ENCODE data around the gene SGMS1.

SGMS1 gene

DNA sequence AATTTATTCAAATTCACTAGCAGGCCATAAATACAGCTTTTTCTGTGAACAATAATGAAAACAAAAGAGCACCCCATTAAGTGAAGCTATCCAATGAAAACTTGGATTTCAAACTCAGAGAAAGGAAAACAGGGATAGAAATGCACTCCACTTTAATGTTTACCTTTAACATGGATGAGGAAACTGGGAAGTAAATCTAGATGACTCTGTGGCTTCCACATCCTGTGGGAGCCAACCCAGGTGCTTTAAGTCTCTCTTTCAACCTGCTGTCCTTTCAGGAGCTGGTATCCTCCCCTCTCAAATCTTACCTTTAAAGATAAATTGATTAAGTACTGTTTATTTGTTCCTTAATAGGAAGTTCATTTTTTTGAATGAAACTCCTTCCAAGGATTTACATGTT is 21.5 kb upstream of the SGMS1 start:
- no peak overlapping the region for H3K27ac ChIP-seq
- POLR2A ChIA-PET (ENCODE audit: low non-redundant PET): no interaction called here
- no peak for DNase-seq (ENCODE audit: low spot score)
- TF ChIP-seq, protein P1, sequence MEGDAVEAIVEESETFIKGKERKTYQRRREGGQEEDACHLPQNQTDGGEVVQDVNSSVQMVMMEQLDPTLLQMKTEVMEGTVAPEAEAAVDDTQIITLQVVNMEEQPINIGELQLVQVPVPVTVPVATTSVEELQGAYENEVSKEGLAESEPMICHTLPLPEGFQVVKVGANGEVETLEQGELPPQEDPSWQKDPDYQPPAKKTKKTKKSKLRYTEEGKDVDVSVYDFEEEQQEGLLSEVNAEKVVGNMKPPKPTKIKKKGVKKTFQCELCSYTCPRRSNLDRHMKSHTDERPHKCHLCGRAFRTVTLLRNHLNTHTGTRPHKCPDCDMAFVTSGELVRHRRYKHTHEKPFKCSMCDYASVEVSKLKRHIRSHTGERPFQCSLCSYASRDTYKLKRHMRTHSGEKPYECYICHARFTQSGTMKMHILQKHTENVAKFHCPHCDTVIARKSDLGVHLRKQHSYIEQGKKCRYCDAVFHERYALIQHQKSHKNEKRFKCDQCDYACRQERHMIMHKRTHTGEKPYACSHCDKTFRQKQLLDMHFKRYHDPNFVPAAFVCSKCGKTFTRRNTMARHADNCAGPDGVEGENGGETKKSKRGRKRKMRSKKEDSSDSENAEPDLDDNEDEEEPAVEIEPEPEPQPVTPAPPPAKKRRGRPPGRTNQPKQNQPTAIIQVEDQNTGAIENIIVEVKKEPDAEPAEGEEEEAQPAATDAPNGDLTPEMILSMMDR (conservative IDR thresholded peaks at IDR 0.05; ENCODE audit: low read depth): no peak
- CTCF ChIA-PET: no interaction called here

DNA sequence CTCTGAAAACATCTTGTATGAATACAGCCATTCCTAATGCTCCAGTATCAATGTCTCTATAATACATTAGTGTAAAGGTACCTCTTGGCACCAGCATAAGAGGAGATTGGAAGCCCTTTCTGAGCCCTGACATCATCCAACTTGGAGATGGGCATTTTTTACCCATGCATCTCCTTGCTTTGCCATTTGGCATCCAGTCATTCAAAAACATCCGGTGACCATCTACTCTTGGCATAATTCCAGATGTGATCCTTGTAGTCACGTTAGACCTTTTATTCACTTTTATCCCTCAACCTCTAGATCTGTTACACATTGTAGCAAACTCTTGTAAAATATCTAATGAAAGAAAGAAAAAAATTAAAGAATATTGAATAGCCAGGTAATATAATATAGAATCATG is 17.9 kb upstream of the SGMS1 start:
- H3K27ac ChIP-seq: no peak overlapping the region
- POLR2A ChIA-PET (ENCODE audit: low non-redundant PET): no interaction called here
- CTCF ChIA-PET: no interaction called here
- no peak for DNase-seq (ENCODE audit: low spot score)
- TF ChIP-seq, protein P1 (conservative IDR thresholded peaks at IDR 0.05; ENCODE audit: low read depth): no peak

DNA sequence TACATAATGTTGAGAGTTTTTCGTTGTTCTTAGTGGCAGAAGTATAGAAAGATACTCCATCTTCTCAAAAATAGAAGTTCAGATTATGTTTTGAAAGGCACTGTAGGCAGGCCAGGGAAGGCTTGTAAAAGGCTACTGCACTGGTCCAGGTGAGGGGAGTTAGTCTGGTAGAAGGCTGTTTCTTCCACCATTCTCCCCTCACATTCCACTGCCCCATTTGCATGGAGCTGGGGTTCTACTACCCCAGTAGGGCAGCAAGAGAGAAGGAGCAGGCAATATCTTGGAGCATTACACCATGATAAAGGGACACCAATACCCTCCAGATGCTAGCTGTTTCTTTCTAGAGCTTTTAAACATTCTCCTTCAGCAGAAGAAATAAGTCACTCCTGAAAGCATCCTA is 16.5 kb upstream of the SGMS1 start:
- TF ChIP-seq, protein P1 (conservative IDR thresholded peaks at IDR 0.05; ENCODE audit: low read depth): no peak
- no peak overlapping the region for H3K27ac ChIP-seq
- DNase-seq (ENCODE audit: low spot score): no peak
- POLR2A ChIA-PET (ENCODE audit: low non-redundant PET): no interaction called here
- CTCF ChIA-PET: no interaction called here

DNA sequence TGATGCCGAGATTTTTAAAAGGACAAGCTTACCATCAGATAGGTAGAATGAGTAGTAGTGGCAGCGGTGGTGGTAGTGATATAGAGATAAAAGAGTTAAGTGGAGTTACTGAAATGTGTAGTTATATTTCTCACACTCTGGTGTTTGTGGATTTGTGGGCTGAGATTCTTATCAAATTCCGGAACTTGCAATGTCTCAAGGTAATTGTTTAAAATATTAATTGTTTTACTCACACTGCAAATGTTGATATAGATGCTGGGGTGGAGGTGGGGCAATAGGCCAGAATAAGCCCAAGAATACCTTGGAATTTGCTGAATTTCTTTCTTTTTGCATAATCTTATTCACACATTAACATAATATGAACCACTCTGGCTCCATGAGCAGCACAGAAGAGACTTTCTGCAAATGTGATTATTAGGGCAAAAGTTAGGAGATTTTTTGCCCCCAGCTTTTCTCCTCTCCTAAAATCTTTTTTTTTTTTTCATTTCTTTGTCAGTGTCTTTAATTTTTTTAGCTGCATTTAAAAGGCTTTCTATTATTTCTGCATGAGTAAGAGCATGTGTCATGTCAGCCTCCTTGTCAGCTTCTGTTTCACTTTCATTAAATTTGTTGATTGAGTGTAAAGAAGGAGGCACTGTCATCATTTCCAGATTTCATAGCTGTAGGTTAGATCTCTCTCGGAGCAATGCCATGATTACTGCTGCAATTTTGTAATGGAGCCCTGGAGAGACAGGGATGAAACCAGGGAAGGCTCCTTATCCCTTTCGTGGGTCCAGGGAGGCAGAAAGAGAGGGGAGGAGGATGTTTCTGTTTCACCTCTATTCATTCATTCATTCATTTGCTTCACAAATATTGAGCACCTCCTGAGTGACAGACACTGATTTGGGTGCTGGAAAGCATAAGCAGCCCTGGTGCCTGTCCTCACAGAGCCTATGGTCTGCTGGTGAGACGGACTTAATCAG is 13.1 kb upstream of the SGMS1 start:
- no peak overlapping the region for H3K27ac ChIP-seq
- no peak for DNase-seq (ENCODE audit: low spot score)
- ChIA-PET CTCF (interaction anchor here (0.6 kb wide), 1 partner anchor 10 kb away, joined by 3 read pairs; no protein-coding TSS in a partner anchor), POLR2A (ENCODE audit: low non-redundant PET) (no interaction called here)
- TF ChIP-seq, protein P1 (conservative IDR thresholded peaks at IDR 0.05; ENCODE audit: low read depth): no peak

DNA sequence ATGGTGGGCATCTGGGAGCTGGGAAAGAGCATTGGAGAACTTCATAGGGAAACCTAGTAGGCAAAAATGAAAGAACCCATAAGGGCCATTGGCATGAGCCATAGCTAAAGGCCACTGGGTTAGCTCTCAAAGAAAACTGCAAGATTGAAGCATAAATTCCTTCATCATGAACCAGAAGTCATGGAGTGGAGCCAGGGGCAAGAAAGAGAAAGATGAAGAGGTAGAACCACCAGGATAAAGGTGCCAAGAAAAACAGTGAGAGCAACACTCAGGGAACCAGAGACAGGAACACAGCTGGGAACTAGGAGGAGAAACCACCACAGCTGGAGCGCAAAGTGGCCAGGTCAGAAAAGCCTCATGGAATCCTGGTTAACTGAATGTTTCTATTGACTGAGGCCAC is 11.5 kb upstream of the SGMS1 start:
- no peak for DNase-seq (ENCODE audit: low spot score)
- POLR2A ChIA-PET (ENCODE audit: low non-redundant PET): no interaction called here
- CTCF ChIA-PET: no interaction called here
- H3K27ac ChIP-seq: no peak overlapping the region
- TF ChIP-seq, protein P1 (conservative IDR thresholded peaks at IDR 0.05; ENCODE audit: low read depth): no peak

DNA sequence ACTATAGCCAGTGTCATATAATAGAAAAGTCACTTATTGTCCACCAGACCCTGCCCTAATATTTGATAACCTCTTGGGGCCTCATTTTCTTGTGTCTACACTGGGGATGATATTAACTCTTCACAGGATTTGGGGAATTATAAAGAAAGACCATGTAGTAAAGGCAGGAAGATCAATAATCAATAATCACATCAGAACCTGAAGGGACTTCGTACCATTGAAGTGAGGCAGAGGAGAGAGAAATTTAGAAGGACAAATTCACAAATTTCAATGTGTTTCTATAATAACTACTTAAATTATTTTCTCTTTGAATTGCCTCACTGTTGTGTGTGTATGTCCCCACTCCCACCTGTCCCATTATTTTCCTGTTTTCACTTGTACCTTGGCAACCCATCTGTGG is 10.7 kb upstream of the SGMS1 start:
- TF ChIP-seq, protein P1 (conservative IDR thresholded peaks at IDR 0.05; ENCODE audit: low read depth): no peak
- CTCF ChIA-PET: no interaction called here
- POLR2A ChIA-PET (ENCODE audit: low non-redundant PET): no interaction called here
- no peak overlapping the region for H3K27ac ChIP-seq
- DNase-seq (ENCODE audit: low spot score): no peak
